Measurements from ENCODE around the gene IPPK.

The IPPK gene

GRCh38 chr9:92608241-92608908 is 61.6 kb downstream of the IPPK start:
- TF ChIP-seq CTCF (IDR thresholded peaks at IDR 0.05): no peak

GRCh38 chr9:92607773-92608172 is 62.2 kb downstream of the IPPK start:
- no peak for TF ChIP-seq CTCF (IDR thresholded peaks at IDR 0.05)

GRCh38 chr9:92607088-92607487 is 62.8 kb downstream of the IPPK start:
- no peak for TF ChIP-seq CTCF (IDR thresholded peaks at IDR 0.05)

GRCh38 chr9:92605224-92605623 is 64.7 kb downstream of the IPPK start:
- TF ChIP-seq CTCF (IDR thresholded peaks at IDR 0.05): no peak

GRCh38 chr9:92603990-92604389 is 65.9 kb downstream of the IPPK start:
- no peak for TF ChIP-seq CTCF (IDR thresholded peaks at IDR 0.05)

- no peak for TF ChIP-seq CTCF (IDR thresholded peaks at IDR 0.05)
These were observed 66.8 kb downstream of the IPPK start for GRCh38 chr9:92603100-92603499.

GRCh38 chr9:92602413-92602812 is 67.5 kb downstream of the IPPK start:
- TF ChIP-seq CTCF (IDR thresholded peaks at IDR 0.05): no peak

GRCh38 chr9:92601451-92601850 is 68.5 kb downstream of the IPPK start:
- no peak for TF ChIP-seq CTCF (IDR thresholded peaks at IDR 0.05)
